C4-2B (cell line): ENCODE measurements around the gene COG7.
"Not testable (repeated sequence)": the region's sequence is repeated elsewhere in the genome, so short reads cannot be mapped to it uniquely, and the experiment has no call there.

ENCODE experiments used
- H3K27ac ChIP-seq: fragments of 450-650 bp; 2 replicates; pipeline ENCODE4 v1.5.1; 2017
- ZFX ChIP-seq: fragments of 450-650 bp; IDR thresholded peaks from 2 replicates; pipeline ENCODE4 v1.6.1; 2017
- TF ChIP-seq, protein P1 (sequence below): fragments of 450-650 bp; conservative IDR thresholded peaks from 2 replicates; pipeline ENCODE4 v1.5.1; 2017; ENCODE audit warnings: mild to moderate bottlenecking

The COG7 gene

DNA sequence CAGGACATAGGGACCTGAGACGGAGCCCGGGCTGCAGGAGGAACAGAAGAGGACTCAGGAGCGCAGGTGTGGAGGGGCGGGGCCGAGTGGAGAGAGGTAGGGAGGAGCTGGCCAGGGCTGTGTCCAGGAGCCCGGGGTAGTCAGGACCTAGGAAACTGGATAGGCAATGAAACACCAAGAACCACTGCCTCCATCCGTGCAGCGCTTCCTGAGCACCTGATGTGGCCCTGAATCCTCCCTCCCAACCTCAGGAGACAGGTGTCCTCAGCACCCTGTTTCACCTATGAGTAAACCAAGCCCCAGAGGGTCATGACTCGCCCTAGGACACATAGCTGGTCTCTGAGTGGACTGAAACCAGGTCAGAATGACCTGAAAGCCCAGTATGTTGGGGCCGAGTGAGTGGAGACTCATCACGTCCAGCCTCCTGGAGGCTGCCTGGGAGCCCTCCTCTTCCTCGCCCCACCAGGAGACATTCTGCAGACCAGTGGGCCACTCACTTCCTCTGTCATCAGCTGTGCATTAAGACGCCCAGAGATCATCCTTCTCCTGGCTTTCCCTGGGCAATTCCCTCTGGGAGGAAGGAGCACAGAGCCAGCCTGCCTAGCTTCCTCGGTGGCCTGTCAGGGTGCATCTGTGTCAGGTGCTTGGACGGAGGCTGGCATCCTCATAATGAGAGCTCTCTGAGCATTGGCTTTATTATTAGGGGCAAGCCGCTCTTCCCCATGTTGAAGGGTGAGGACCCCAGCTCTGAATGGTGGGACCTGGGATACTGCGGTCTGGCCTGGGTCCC, 78.1 kb downstream of the COG7 start:
- TF ChIP-seq, protein P1, sequence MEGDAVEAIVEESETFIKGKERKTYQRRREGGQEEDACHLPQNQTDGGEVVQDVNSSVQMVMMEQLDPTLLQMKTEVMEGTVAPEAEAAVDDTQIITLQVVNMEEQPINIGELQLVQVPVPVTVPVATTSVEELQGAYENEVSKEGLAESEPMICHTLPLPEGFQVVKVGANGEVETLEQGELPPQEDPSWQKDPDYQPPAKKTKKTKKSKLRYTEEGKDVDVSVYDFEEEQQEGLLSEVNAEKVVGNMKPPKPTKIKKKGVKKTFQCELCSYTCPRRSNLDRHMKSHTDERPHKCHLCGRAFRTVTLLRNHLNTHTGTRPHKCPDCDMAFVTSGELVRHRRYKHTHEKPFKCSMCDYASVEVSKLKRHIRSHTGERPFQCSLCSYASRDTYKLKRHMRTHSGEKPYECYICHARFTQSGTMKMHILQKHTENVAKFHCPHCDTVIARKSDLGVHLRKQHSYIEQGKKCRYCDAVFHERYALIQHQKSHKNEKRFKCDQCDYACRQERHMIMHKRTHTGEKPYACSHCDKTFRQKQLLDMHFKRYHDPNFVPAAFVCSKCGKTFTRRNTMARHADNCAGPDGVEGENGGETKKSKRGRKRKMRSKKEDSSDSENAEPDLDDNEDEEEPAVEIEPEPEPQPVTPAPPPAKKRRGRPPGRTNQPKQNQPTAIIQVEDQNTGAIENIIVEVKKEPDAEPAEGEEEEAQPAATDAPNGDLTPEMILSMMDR, result no peak
- TF ChIP-seq ZFX, result no peak
- H3K27ac ChIP-seq, result no peak overlapping the region

DNA sequence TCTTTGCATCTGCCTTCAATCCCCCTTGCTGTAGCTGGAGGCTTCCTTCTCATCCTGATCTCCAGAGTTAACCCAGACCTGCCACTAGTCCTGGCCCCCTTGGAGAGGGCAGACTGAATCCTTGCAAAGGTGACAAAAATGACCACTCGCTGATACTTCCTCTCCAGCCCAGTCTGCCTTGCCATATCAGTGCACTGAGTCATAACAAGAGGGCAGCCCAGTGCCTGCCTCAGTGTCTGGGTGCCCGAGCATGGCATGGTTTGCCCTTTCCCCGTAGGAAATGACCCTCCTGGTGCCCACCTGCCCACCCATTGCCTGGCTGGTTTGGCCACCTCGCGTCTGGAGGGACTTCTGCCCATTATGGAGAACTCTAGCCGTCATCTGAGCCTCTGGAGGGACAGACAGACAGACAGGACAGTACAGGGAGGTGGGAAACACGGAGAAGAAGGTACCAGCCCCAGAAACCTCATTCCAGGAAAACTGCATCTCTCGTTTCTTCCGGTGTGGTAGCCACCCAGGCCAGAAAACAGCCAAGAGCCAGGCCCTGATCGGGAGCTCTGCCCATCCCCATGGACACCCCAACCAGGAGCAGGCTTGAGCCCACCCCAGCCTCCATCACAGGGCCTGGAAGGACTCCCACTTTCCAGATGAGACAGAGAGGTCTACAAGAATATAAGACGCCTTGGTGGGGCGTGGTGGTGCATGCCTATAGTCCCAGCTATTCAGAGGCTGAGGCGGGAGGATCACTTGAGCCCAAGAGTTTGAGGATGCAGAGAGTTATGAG, 79.4 kb downstream of the COG7 start:
- TF ChIP-seq, protein P1, result no peak
- no peak for TF ChIP-seq ZFX
- no peak overlapping the region for H3K27ac ChIP-seq

DNA sequence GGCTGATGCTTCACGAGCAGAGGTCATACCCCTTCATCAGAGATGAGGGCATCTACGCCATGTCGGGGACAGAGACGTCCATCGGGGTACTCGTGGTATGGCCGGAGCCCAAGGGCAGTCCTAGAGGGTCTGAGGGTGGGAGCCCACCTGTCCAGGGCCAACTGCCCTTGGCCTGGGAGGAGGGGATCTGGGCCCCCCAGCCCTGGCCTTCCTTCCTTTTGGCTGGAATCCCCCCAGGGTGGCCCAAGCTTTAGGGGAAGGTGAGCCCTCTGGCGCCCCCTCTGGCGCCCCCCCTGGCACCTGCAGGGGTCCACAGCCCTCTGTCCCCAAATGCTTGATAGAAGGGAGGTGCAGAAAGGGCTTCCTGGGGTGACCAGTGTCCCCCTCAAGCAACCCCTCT, 81.6 kb downstream of the COG7 start:
- TF ChIP-seq ZFX, result no peak
- TF ChIP-seq, protein P1, result no peak
- H3K27ac ChIP-seq, result no peak overlapping the region

DNA sequence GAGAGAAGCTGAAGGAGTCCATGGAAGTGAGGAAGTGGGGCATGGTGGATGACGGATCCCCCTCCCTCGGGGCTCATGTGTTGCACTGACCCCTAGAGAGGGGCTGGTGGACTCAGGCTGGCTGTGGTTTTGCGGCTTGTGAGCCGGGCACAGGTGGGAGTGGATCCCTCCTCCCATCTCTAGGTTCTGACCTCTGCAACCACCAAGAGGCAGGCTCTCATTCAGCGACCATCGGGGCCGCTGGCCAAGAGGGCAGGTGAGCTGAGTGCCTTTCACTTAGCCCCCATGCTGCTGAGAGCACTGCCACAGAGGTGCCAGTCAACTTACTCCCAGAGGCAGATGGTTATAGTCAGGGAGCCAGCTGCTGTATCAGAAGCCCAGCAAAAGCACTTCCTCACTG, 83.6 kb downstream of the COG7 start:
- no peak overlapping the region for H3K27ac ChIP-seq
- TF ChIP-seq, protein P1, result no peak
- no peak for TF ChIP-seq ZFX

DNA sequence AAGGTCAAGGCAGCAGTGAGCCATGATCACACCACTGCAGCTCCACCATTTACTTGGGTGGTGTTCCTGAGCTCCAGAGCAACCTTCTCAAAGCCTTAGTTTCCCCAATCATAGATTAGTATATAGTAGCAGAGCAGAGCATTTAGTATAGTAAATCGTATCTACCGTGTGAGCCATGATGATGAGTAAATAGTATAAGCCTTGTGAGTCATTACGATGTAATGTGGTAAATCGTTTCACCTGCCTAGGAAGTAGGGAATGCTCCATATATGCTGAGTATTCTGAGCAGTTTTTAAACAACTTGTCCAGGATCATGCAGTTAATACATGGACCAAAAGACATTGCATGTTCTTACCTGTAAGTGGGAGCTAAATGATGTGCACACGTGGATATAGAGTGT, 84.5 kb downstream of the COG7 start:
- H3K27ac ChIP-seq, result no peak overlapping the region
- TF ChIP-seq, protein P1, result no peak
- TF ChIP-seq ZFX, result no peak

DNA sequence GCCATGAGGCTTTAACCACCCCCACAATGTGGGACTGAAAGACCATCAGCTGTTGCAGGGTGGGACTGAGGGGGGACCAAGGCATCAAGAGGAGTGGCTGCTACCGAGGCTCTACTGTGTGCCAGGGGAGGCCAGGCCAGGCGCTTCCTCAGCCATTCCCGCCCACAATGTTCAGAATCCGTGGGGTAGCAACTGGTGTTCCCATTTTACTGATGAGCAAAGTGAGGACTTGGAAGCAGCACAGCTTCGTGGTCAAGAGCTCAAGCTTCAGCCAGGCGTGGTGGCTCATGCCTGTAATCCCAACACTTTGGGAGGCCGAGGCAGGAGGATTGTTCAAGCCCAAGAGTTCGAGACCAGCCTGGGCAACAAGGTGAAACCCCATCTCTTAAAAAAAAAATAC, 85.0 kb downstream of the COG7 start:
- H3K27ac ChIP-seq, result no peak overlapping the region

DNA sequence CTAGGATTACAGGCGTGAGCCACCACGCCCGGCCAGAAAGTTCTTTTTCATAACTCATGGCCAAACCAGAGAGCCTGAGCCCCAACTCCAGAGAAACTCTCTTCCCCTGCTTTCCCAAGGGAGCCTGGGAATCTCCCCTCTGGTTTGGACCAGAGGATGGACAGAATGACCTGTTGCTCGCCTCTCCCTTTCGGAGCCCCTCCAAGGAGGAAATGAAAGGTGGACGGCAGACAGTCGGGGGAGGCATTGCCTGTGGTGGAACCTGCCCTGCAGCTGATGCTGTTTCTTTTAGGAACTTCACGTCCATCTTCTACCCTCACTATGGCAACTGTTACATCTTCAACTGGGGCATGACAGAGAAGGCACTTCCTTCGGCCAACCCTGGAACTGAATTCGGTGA, 85.4 kb downstream of the COG7 start:
- TF ChIP-seq, protein P1, result no peak
- no peak for TF ChIP-seq ZFX
- H3K27ac ChIP-seq, result no peak overlapping the region

More for the DNA sequence above, 85.0 kb downstream of the COG7 start:
- TF ChIP-seq, protein P1, result no peak
- TF ChIP-seq ZFX, result no peak

DNA sequence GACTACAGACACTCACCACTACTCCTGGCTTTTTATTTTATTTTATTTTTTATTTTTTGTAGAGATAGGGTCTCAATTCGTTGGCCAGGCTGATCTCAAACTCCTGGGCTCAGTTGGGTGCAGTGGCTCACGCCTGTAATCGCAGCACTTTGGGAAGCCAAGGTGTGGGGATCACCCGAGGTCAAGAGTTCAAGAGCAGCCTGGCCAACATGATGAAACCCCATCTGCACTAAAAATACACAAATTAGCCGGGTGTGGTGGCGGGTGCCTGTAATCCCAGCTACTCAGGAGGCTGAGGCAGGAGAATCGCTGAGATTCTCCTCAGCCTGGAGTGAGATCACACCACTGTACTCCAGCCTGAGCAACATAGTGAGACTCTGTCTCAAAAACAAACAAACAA, 86.6 kb downstream of the COG7 start:
- H3K27ac ChIP-seq, result not testable (repeated sequence)
